ENCODE results near the gene BTBD18.

- TF ChIP-seq FOXA1 (IDR thresholded peaks at IDR 0.05) (no peak), SP1 (IDR thresholded peaks at IDR 0.05) (no peak), ZNF384 (IDR thresholded peaks at IDR 0.05) (no peak), TARDBP (IDR thresholded peaks at IDR 0.05) (no peak), PKNOX1 (IDR thresholded peaks at IDR 0.05) (no peak), ELF4 (IDR thresholded peaks at IDR 0.05) (no peak), BHLHE40 (IDR thresholded peaks at IDR 0.05; ENCODE audit: borderline replicate concordance) (no peak), L3MBTL2 (conservative IDR thresholded peaks at IDR 0.05) (no peak), SUZ12 (IDR thresholded peaks at IDR 0.05) (no peak), ARNT (IDR thresholded peaks at IDR 0.05) (no peak), FOXM1 (IDR thresholded peaks at IDR 0.05; ENCODE audit: borderline replicate concordance) (no peak), FOXK2 (IDR thresholded peaks at IDR 0.05) (no peak), NFRKB (IDR thresholded peaks at IDR 0.05) (no peak), LEF1 (IDR thresholded peaks at IDR 0.05; ENCODE audit: borderline replicate concordance) (no peak)
Observed at GRCh38 chr11:57781529-57781943, 29.9 kb upstream of the BTBD18 start.

Measured in HEK293T (cell line).